ENCODE results near the gene PPP1R18. TPM values are rescaled to one million over a fixed set of nuclear protein-coding genes. Genes with fewer than 3 reads are reported as not detected.
A peak's percentile ranks its signal among the peaks of the same experiment; 100 is the strongest.

Gene PPP1R18
- total and polyA plus RNA-seq, 9 of the 15 experiments (the other 6 are each of a cell fraction or from before 2014, with no cell fraction given) = 12.0 to 99.2 (median 42.6) TPM

GRCh38 chr6:30720738-30721197 lies 34.3 kb upstream of the PPP1R18 start (continued):
- TF ChIP-seq ETV6 (IDR thresholded peaks at IDR 0.05; ENCODE audit: borderline replicate concordance in 1 of 2, low read depth in 2 of 2, low read length in 1 of 2) (no peak), ETV6 (CRISPR knock-in tag; IDR thresholded peaks at IDR 0.05; ENCODE audit: borderline replicate concordance) (no peak), RBM22 (IDR thresholded peaks at IDR 0.05; ENCODE audit: low read depth, low read length, poor library complexity, severe bottlenecking) (peak; percentile 61), ZNF830 (CRISPR knock-in tag; IDR thresholded peaks at IDR 0.05) (no peak), TSHZ1 (CRISPR knock-in tag; IDR thresholded peaks at IDR 0.05) (no peak), ZNF695 (CRISPR knock-in tag; IDR thresholded peaks at IDR 0.05) (peak; percentile 67; the same call in 1 of the 2 replicates), ZNF347 (CRISPR knock-in tag; IDR thresholded peaks at IDR 0.05; ENCODE audit: low read depth) (0 out of 2 replicates have a peak, but pooled peaks have one; percentile 49), DACH1 (IDR thresholded peaks at IDR 0.05; ENCODE audit: partially characterized antibody) (no peak), POLR2A (conservative IDR thresholded peaks at IDR 0.05) (no peak), PPARD (CRISPR knock-in tag; IDR thresholded peaks at IDR 0.05) (no peak), ZNF511 (CRISPR knock-in tag; IDR thresholded peaks at IDR 0.05) (no peak; the same call in 1 of the 2 replicates), GTF2E2 (tag; IDR thresholded peaks at IDR 0.05) (no peak; the same call in none of the 2 replicates), L3MBTL2 (IDR thresholded peaks at IDR 0.05) (no peak), PML (IDR thresholded peaks at IDR 0.05; ENCODE audit: low read length) (no peak), ZKSCAN8 (CRISPR knock-in tag; IDR thresholded peaks at IDR 0.05) (no peak), ZNF277 (CRISPR knock-in tag; IDR thresholded peaks at IDR 0.05; ENCODE audit: borderline replicate concordance) (no peak), ZNF764 (CRISPR knock-in tag; IDR thresholded peaks at IDR 0.05; ENCODE audit: low read depth) (no peak), FOXK1 (CRISPR knock-in tag; IDR thresholded peaks at IDR 0.05; ENCODE audit: borderline replicate concordance) (0 out of 2 replicates have a peak, but pooled peaks have one; percentile 72)
